ENCODE data around the gene STPG1. TPM values are rescaled to one million over a fixed set of nuclear protein-coding genes. Genes with fewer than 3 reads are reported as not detected.

Gene STPG1
- total RNA-seq, 2 experiments from 2014 or later, result 7.4 to 8.9 TPM

- Mint-ChIP-seq H3K4me1 (ENCODE audit: low read depth) (peaks cover 1% of the 10 kb centered on the region), H3K27me3 (ENCODE audit: low read depth) (peaks cover 25% of the 10 kb centered on the region), H3K9me3 (no peaks in the 10 kb centered on the region), H3K4me3 (no peak overlapping the region), H3K27ac (no peak overlapping the region), H3K36me3 (ENCODE audit: low read depth) (no peaks in the 10 kb centered on the region)
- DNase-seq, result no peak
- intact Hi-C loops (cut with micrococcal nuclease), result no loop called here
- CTCF ChIA-PET, result interaction anchor here (0.7 to 1.0 kb wide), 2 partner anchors 10 to 56 kb away, joined by 3 read pairs; no protein-coding TSS in a partner anchor
Measured at GRCh38 chr1:24329797-24330543, 83.6 kb downstream of the STPG1 start.

- Mint-ChIP-seq H3K36me3 (ENCODE audit: low read depth) (no peaks in the 10 kb centered on the region), H3K27ac (no peak overlapping the region), H3K9me3 (no peaks in the 10 kb centered on the region), H3K4me1 (ENCODE audit: low read depth) (peaks cover 1% of the 10 kb centered on the region), H3K27me3 (ENCODE audit: low read depth) (peaks cover 25% of the 10 kb centered on the region), H3K4me3 (no peak overlapping the region)
- DNase-seq, result no peak
- CTCF ChIA-PET, result no interaction called here
- intact Hi-C loops (cut with micrococcal nuclease), result no loop called here
Measured at GRCh38 chr1:24329331-24329730, 84.3 kb downstream of the STPG1 start.

GRCh38 chr1:24327891-24328290 lies 85.7 kb downstream of the STPG1 start:
- Mint-ChIP-seq H3K9me3 (no peaks in the 10 kb centered on the region), H3K36me3 (ENCODE audit: low read depth) (no peaks in the 10 kb centered on the region), H3K27me3 (ENCODE audit: low read depth) (peaks cover 33% of the 10 kb centered on the region), H3K27ac (no peak overlapping the region), H3K4me3 (no peak overlapping the region), H3K4me1 (ENCODE audit: low read depth) (peaks cover 2% of the 10 kb centered on the region)
- CTCF ChIA-PET, result no interaction called here
- intact Hi-C loops (cut with micrococcal nuclease), result no loop called here
- DNase-seq, result no peak

- Mint-ChIP-seq H3K4me1 (ENCODE audit: low read depth) (peaks cover 5% of the 10 kb centered on the region), H3K9me3 (no peaks in the 10 kb centered on the region), H3K27ac (no peak overlapping the region), H3K4me3 (no peak overlapping the region), H3K36me3 (ENCODE audit: low read depth) (no peaks in the 10 kb centered on the region), H3K27me3 (ENCODE audit: low read depth) (peaks cover 36% of the 10 kb centered on the region)
- CTCF ChIA-PET, result no interaction called here
- no peak for DNase-seq
- intact Hi-C loops (cut with micrococcal nuclease), result no loop called here
Measured at GRCh38 chr1:24327486-24327885, 86.1 kb downstream of the STPG1 start.

- H3K27ac Mint-ChIP-seq, result no peak overlapping the region
- peaks cover 46% of the 10 kb centered on the region for H3K27me3 Mint-ChIP-seq (ENCODE audit: low read depth)
- no peaks in the 10 kb centered on the region for H3K9me3 Mint-ChIP-seq
- peak; percentile 22 for DNase-seq
- H3K4me3 Mint-ChIP-seq, result no peak overlapping the region
- CTCF ChIA-PET, result interaction anchor here (0.7 to 1.9 kb wide), 3 partner anchors 65 to 176 kb away, joined by 3 to 6 read pairs (median 4); no protein-coding TSS in a partner anchor
- no peaks in the 10 kb centered on the region for H3K36me3 Mint-ChIP-seq (ENCODE audit: low read depth)
- intact Hi-C loops (cut with micrococcal nuclease), result no loop called here
- peaks cover 16% of the 10 kb centered on the region for H3K4me1 Mint-ChIP-seq (ENCODE audit: low read depth)
Measured at GRCh38 chr1:24325587-24326449, 87.8 kb downstream of the STPG1 start.

GRCh38 chr1:24324903-24325302 lies 88.7 kb downstream of the STPG1 start:
- Mint-ChIP-seq H3K27me3 (ENCODE audit: low read depth) (peaks cover 55% of the 10 kb centered on the region), H3K4me3 (no peak overlapping the region), H3K9me3 (no peaks in the 10 kb centered on the region), H3K27ac (no peak overlapping the region), H3K36me3 (ENCODE audit: low read depth) (no peaks in the 10 kb centered on the region), H3K4me1 (ENCODE audit: low read depth) (peaks cover 24% of the 10 kb centered on the region)
- CTCF ChIA-PET, result interaction anchor here (1.5 to 1.9 kb wide), 2 partner anchors 66 to 123 kb away, joined by 4 to 6 read pairs; no protein-coding TSS in a partner anchor
- no peak for DNase-seq
- intact Hi-C loops (cut with micrococcal nuclease), result loop anchor here (5.0 kb wide), 3 partner anchors 157 to 217 kb away; no protein-coding TSS in a partner anchor

- Mint-ChIP-seq H3K27me3 (ENCODE audit: low read depth) (peaks cover 71% of the 10 kb centered on the region), H3K36me3 (ENCODE audit: low read depth) (no peaks in the 10 kb centered on the region)
Measured at GRCh38 chr1:24323281-24323680, 90.3 kb downstream of the STPG1 start.

GRCh38 chr1:24322470-24323177 lies 91.0 kb downstream of the STPG1 start:
- Mint-ChIP-seq H3K4me3 (peak overlapping the region; percentile 67), H3K27me3 (ENCODE audit: low read depth) (peaks cover 76% of the 10 kb centered on the region), H3K27ac (no peak overlapping the region), H3K9me3 (no peaks in the 10 kb centered on the region), H3K4me1 (ENCODE audit: low read depth) (peaks cover 41% of the 10 kb centered on the region), H3K36me3 (ENCODE audit: low read depth) (no peaks in the 10 kb centered on the region)
- intact Hi-C loops (cut with micrococcal nuclease), result loop anchor here (1.0 to 5.0 kb wide), 7 partner anchors 30 to 320 kb away; partner anchors contain the start of gene SRRM1
- no peak for DNase-seq
- CTCF ChIA-PET, result interaction anchor here (0.9 to 3.3 kb wide), 4 partner anchors 66 to 121 kb away, joined by 3 to 19 read pairs (median 8); no protein-coding TSS in a partner anchor

More at GRCh38 chr1:24323281-24323680, 90.3 kb downstream of the STPG1 start:
- intact Hi-C loops (cut with micrococcal nuclease), result loop anchor here (2.0 to 5.0 kb wide), 4 partner anchors 159 to 320 kb away; partner anchors contain the start of gene SRRM1
- Mint-ChIP-seq H3K4me1 (ENCODE audit: low read depth) (peaks cover 41% of the 10 kb centered on the region), H3K27ac (no peak overlapping the region), H3K4me3 (no peak overlapping the region), H3K9me3 (no peaks in the 10 kb centered on the region)
- DNase-seq, result no peak
- CTCF ChIA-PET, result no interaction called here

GRCh38 chr1:24321697-24322469 lies 91.7 kb downstream of the STPG1 start:
- DNase-seq, result peak; percentile 88
- Mint-ChIP-seq H3K36me3 (ENCODE audit: low read depth) (no peaks in the 10 kb centered on the region), H3K4me1 (ENCODE audit: low read depth) (peaks cover 41% of the 10 kb centered on the region), H3K4me3 (peak overlapping the region; percentile 67), H3K27me3 (ENCODE audit: low read depth) (peaks cover 73% of the 10 kb centered on the region), H3K9me3 (no peaks in the 10 kb centered on the region), H3K27ac (no peak overlapping the region)
- CTCF ChIA-PET, result interaction anchor here (0.9 to 3.3 kb wide), 5 partner anchors 63 to 120 kb away, joined by 3 to 19 read pairs (median 5); no protein-coding TSS in a partner anchor
- intact Hi-C loops (cut with micrococcal nuclease), result loop anchor here (1.0 to 5.0 kb wide), 8 partner anchors 30 to 321 kb away; partner anchors contain the start of gene SRRM1

GRCh38 chr1:24321126-24321525 lies 92.5 kb downstream of the STPG1 start:
- DNase-seq, result peak; percentile 36
- intact Hi-C loops (cut with micrococcal nuclease), result loop anchor here (1.0 to 5.0 kb wide), 4 partner anchors 122 to 221 kb away; no protein-coding TSS in a partner anchor
- Mint-ChIP-seq H3K36me3 (ENCODE audit: low read depth) (no peaks in the 10 kb centered on the region), H3K27ac (no peak overlapping the region), H3K9me3 (no peaks in the 10 kb centered on the region), H3K4me3 (peak overlapping the region; percentile 67), H3K27me3 (ENCODE audit: low read depth) (peaks cover 66% of the 10 kb centered on the region), H3K4me1 (ENCODE audit: low read depth) (peaks cover 41% of the 10 kb centered on the region)
- CTCF ChIA-PET, result interaction anchor here (1.2 to 3.3 kb wide), 4 partner anchors 64 to 119 kb away, joined by 3 to 19 read pairs (median 8); no protein-coding TSS in a partner anchor

GRCh38 chr1:24319962-24320361 lies 93.6 kb downstream of the STPG1 start:
- Mint-ChIP-seq H3K27me3 (ENCODE audit: low read depth) (peaks cover 60% of the 10 kb centered on the region), H3K9me3 (no peaks in the 10 kb centered on the region), H3K4me1 (ENCODE audit: low read depth) (peaks cover 40% of the 10 kb centered on the region), H3K4me3 (no peak overlapping the region), H3K27ac (no peak overlapping the region), H3K36me3 (ENCODE audit: low read depth) (no peaks in the 10 kb centered on the region)
- CTCF ChIA-PET, result interaction anchor here (2.0 to 3.3 kb wide), 3 partner anchors 65 to 118 kb away, joined by 5 to 19 read pairs (median 11); no protein-coding TSS in a partner anchor
- no peak for DNase-seq
- intact Hi-C loops (cut with micrococcal nuclease), result loop anchor here (5.0 kb wide), 3 partner anchors 162 to 222 kb away; no protein-coding TSS in a partner anchor

Measured in activated naive CD4-positive, alpha-beta T cell treated with anti-CD3 and anti-CD28 coated beads for 36 hours (primary cell).